IPS-20b (cell line): ENCODE data around the gene KANSL2.
"Not testable (repeated sequence)": the region's sequence is repeated elsewhere in the genome, so short reads cannot be mapped to it uniquely, and the experiment has no call there.

Source experiments
- H3K27ac ChIP-seq: one replicate; pipeline ENCODE4 v1.5.1; 2013; ENCODE audit warnings: low read length
- H3K27me3 ChIP-seq: 2 replicates; pipeline ENCODE4 v1.6.1; 2013; ENCODE audit warnings: mild to moderate bottlenecking, low read length, inconsistent platforms; ENCODE audit not compliant: insufficient read depth
- H3K36me3 ChIP-seq: 2 replicates; pipeline ENCODE4 v1.6.1; 2013; ENCODE audit warnings: low read depth, mild to moderate bottlenecking, inconsistent platforms, low read length, moderate library complexity; ENCODE audit not compliant: insufficient read depth
- H3K4me1 ChIP-seq: 2 replicates; pipeline ENCODE4 v1.6.1; 2013; ENCODE audit warnings: mild to moderate bottlenecking, control low read depth, inconsistent platforms, low read length, moderate library complexity; ENCODE audit not compliant: insufficient read depth
- H3K4me3 ChIP-seq: 2 replicates; pipeline ENCODE4 v1.5.1; 2013; ENCODE audit warnings: mild to moderate bottlenecking, low read length, inconsistent platforms
- H3K9ac ChIP-seq: 2 replicates; pipeline ENCODE4 v1.6.1; 2013; ENCODE audit warnings: low read depth, mild to moderate bottlenecking, inconsistent platforms, low read length, moderate library complexity
- H3K9me3 ChIP-seq: 2 replicates; pipeline ENCODE4 v1.6.1; 2013; ENCODE audit warnings: mild to moderate bottlenecking, low read depth, low read length, inconsistent platforms; ENCODE audit not compliant: insufficient read depth

The KANSL2 gene

GRCh38 chr12:48681710-48682532 is at the start of gene KANSL2:
KANSL2 (minus strand) TSS chr12:48682238; CDS start chr12:48681632, 606 bp downstream.
- Histone ChIP-seq H3K27me3 (no peaks in the 10 kb centered on the region), H3K36me3 (peaks cover 39% of the 10 kb centered on the region), H3K4me1 (peaks cover 11% of the 10 kb centered on the region; the same call in 1 of the 2 replicates), H3K4me3 (peak within 1 kb of the TSS; percentile 99), H3K27ac (peak within 1 kb of the TSS; percentile 86), H3K9ac (peak within 1 kb of the TSS; percentile 97), H3K9me3 (no peaks in the 10 kb centered on the region)

DNA sequence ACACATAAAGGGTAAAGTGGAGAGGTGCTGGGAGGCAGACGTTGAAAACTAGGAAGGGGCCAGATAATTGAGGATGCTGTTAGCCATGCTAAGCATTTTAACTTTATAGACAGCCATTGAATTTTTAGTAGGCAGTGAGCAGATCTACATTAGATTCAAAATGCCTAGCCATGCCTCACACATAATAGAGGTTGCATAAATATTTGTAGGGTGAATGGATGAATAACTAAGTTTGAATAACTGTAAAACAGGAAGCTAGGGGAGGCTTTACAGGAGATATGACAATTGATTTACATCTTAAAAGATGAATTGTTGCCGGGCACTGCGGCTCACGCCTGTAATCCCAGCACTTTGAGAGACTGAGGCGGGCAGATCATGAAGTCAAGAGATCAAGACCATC is 46.8 kb upstream of the KANSL2 start:
- H3K4me1 ChIP-seq = no peaks in the 10 kb centered on the region
- no peak overlapping the region for H3K27ac ChIP-seq
- H3K9ac ChIP-seq = no peak overlapping the region
- no peaks in the 10 kb centered on the region for H3K27me3 ChIP-seq
- no peak overlapping the region for H3K4me3 ChIP-seq
- H3K36me3 ChIP-seq = no peaks in the 10 kb centered on the region
- no peaks in the 10 kb centered on the region for H3K9me3 ChIP-seq

DNA sequence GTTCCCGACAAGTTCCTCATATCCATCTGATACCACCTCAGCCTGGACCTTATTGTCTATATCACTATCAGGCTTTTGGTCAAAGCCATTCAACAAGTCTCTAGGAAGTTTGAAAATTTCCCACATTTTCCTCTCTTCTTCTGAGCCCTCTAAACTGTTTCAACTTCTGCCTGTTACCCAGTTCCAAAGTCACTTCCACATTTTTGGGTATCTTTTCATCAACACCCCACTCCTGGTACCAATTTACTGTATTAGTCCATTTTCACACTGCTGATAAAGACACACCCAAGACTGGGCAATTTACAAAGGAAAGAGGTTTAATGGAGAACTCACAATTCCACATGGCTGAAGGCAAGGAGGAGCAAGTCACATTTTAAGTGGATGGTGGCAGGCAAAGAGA is 38.7 kb upstream of the KANSL2 start:
- not testable (repeated sequence) for H3K27me3 ChIP-seq, H3K4me1 ChIP-seq, H3K9ac ChIP-seq, H3K4me3 ChIP-seq, H3K27ac ChIP-seq, H3K36me3 ChIP-seq
- peaks cover 17% of the 10 kb centered on the region; the same call in 1 of the 2 replicates for H3K9me3 ChIP-seq

GRCh38 chr12:48720171-48720570 is 38.1 kb upstream of the KANSL2 start:
- H3K9ac ChIP-seq, H3K4me3 ChIP-seq, H3K27ac ChIP-seq, H3K36me3 ChIP-seq, H3K27me3 ChIP-seq, H3K4me1 ChIP-seq: not testable (repeated sequence)
- H3K9me3 ChIP-seq = peaks cover 17% of the 10 kb centered on the region; the same call in 1 of the 2 replicates

- H3K4me1 ChIP-seq, H3K9ac ChIP-seq, H3K27me3 ChIP-seq, H3K4me3 ChIP-seq, H3K27ac ChIP-seq, H3K36me3 ChIP-seq: not testable (repeated sequence)
- H3K9me3 ChIP-seq = peaks cover 17% of the 10 kb centered on the region; the same call in 1 of the 2 replicates
Observed at GRCh38 chr12:48719002-48719401, 37.0 kb upstream of the KANSL2 start.

GRCh38 chr12:48717252-48717695 is 35.2 kb upstream of the KANSL2 start:
- Histone ChIP-seq H3K4me1 (peaks cover 2% of the 10 kb centered on the region; the same call in 1 of the 2 replicates), H3K36me3 (peaks cover 25% of the 10 kb centered on the region), H3K27me3 (no peaks in the 10 kb centered on the region), H3K9me3 (peaks cover 11% of the 10 kb centered on the region; the same call in 1 of the 2 replicates), H3K4me3 (peak overlapping the region; percentile 86), H3K27ac (peak overlapping the region; percentile 88), H3K9ac (peak overlapping the region; percentile 93)

- Histone ChIP-seq H3K27me3 (no peaks in the 10 kb centered on the region), H3K4me3 (peak within 1 kb of the TSS; percentile 86), H3K4me1 (peaks cover 2% of the 10 kb centered on the region; the same call in 1 of the 2 replicates), H3K9me3 (peaks cover 11% of the 10 kb centered on the region; the same call in 1 of the 2 replicates), H3K36me3 (peaks cover 31% of the 10 kb centered on the region), H3K27ac (peak within 1 kb of the TSS; percentile 88), H3K9ac (peak within 1 kb of the TSS; percentile 93)
Observed at GRCh38 chr12:48716493-48717251, 34.6 kb upstream of the KANSL2 start, which contains the start of gene CCNT1. CCNT1 (minus strand) TSS chr12:48716707; CDS start chr12:48716675, 32 bp downstream.

GRCh38 chr12:48716168-48716492 is 34.1 kb upstream of the KANSL2 start:
- Histone ChIP-seq H3K9me3 (peaks cover 8% of the 10 kb centered on the region; the same call in 1 of the 2 replicates), H3K36me3 (peaks cover 34% of the 10 kb centered on the region), H3K27me3 (no peaks in the 10 kb centered on the region), H3K4me3 (peak overlapping the region; percentile 86), H3K27ac (peak overlapping the region; percentile 41), H3K9ac (peak overlapping the region; percentile 93), H3K4me1 (peaks cover 2% of the 10 kb centered on the region; the same call in 1 of the 2 replicates)

GRCh38 chr12:48712209-48712608 is 30.2 kb upstream of the KANSL2 start:
- H3K36me3 ChIP-seq = peaks cover 69% of the 10 kb centered on the region
- no peaks in the 10 kb centered on the region for H3K9me3 ChIP-seq
- H3K4me3 ChIP-seq = no peak overlapping the region
- H3K27me3 ChIP-seq = no peaks in the 10 kb centered on the region
- H3K27ac ChIP-seq = no peak overlapping the region
- H3K9ac ChIP-seq = no peak overlapping the region
- peaks cover 2% of the 10 kb centered on the region; the same call in 1 of the 2 replicates for H3K4me1 ChIP-seq

DNA sequence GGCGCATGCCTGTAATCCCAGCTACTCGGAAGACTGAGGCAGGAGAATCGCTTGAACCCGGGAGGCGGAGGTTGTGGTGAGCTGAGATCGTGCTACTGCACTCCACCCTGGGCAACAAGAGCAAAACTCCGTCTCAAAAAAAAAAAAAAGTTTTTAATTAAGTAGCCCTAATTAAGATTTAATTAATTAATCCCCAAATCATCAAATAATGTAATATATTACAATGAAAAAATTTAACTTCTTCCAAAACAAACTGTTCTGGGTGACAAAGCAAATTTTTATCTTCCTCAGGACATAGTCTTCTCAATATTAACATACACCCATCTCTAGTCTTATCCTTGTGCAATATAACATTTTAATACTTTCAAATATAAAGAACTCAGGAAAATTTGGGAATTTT is 16.8 kb upstream of the KANSL2 start:
- H3K9ac ChIP-seq, H3K27me3 ChIP-seq, H3K4me1 ChIP-seq, H3K9me3 ChIP-seq, H3K27ac ChIP-seq, H3K4me3 ChIP-seq: not testable (repeated sequence)
- H3K36me3 ChIP-seq = peaks cover 87% of the 10 kb centered on the region

- no peaks in the 10 kb centered on the region for H3K4me1 ChIP-seq
- H3K36me3 ChIP-seq = peaks cover 88% of the 10 kb centered on the region
- H3K9me3 ChIP-seq = no peaks in the 10 kb centered on the region
- no peaks in the 10 kb centered on the region for H3K27me3 ChIP-seq
- H3K4me3 ChIP-seq = no peak overlapping the region
- no peak overlapping the region for H3K27ac ChIP-seq
- no peak overlapping the region for H3K9ac ChIP-seq
Observed at GRCh38 chr12:48696626-48697025, 14.6 kb upstream of the KANSL2 start.
